Prostate gland (tissue), 2 donors: ENCODE data around the gene TOMM22. TPM values are rescaled to one million over a fixed set of nuclear protein-coding genes. Genes with fewer than 3 reads are reported as not detected.
A peak's percentile ranks its signal among the peaks of the same experiment; 100 is the strongest.

Experiments used
- DNase-seq: peaks from one replicate; pipeline ENCODE4 v3.0.0-alpha.2; 2019; ENCODE audit warnings: low spot score
- H3K27ac ChIP-seq, 2 donors: fragments of 200-600 bp; sonication (generic); 2 replicates each; pipeline ENCODE4 v1.5.1; 2017 to 2019
- H3K27me3 ChIP-seq: fragments of 200-600 bp; sonication (generic); replicated peaks from 2 replicates; pipeline ENCODE4 v1.5.1; 2019; ENCODE audit not compliant: insufficient read depth
- H3K36me3 ChIP-seq, 2 donors: fragments of 200-600 bp; sonication (generic); 1 replicate in 1 of 2; 2 replicates in 1 of 2; pipeline versions ENCODE4 v1.5.1 to v1.8.1; 2017 to 2019
- H3K4me1 ChIP-seq: fragments of 200-600 bp; sonication (generic); replicated peaks from 2 replicates; pipeline ENCODE4 v1.5.1; 2019
- H3K4me3 ChIP-seq, 2 donors: fragments of 200-600 bp; sonication (generic); 2 replicates each; pipeline ENCODE4 v1.5.1; 2017 to 2019
- H3K9me3 ChIP-seq: fragments of 200-600 bp; sonication (generic); 2 replicates; pipeline ENCODE4 v1.5.1; 2017
- CTCF ChIP-seq, 4 experiments: fragments of 200-600 bp in 2 of 4; fragments of 450-650 bp in 2 of 4; sonication (generic) in 2 of 4; IDR thresholded peaks; 1 replicate in 3 of 4; 2 replicates in 1 of 4; pipeline ENCODE4 v1.5.1; 2016 to 2019; ENCODE audit warnings: antibody characterized with exemption in 4 of 4, mild to moderate bottlenecking in 2 of 4, moderate library complexity in 2 of 4
- POLR2A ChIP-seq: fragments of 450-650 bp; IDR thresholded peaks from one replicate; pipeline ENCODE4 v1.6.1; 2016; ENCODE audit warnings: antibody characterized with exemption, mild to moderate bottlenecking
- POLR2AphosphoS5 ChIP-seq: sonication (generic); formaldehyde crosslinking; IDR thresholded peaks from one replicate; pipeline ENCODE4 v1.6.1; 2017; ENCODE audit warnings: antibody characterized with exemption
- WGBS: methylation state at CpG from one replicate; pipeline ENCODE4 v1.1.5; 2018; 5-methylcytosine and 5-hydroxymethylcytosine counted together
- intact Hi-C: fragments of 100-400 bp; cut with DNase I; formaldehyde crosslinking; loops from one replicate; pipeline ENCODE4 v1.14.2; 2022
- total RNA-seq, 2 donors: library from RNA; depleted of rRNA; stranded (reverse); fragments of >200 nt; gene quantifications; one replicate each; pipeline ENCODE4 v1.1.0, GENCODE V29; 2016

TOMM22 gene
- total RNA-seq, 2 donors from 2014 or later: 44.5 to 50.8 TPM

GRCh38 chr22:38700270-38700788 is 18.6 kb downstream of the TOMM22 start:
- Histone ChIP-seq H3K36me3 (no peaks in the 10 kb centered on the region), H3K4me3 (peak overlapping the region; percentile 82 to 88), H3K27ac (peak overlapping the region; percentile 99 to 100), H3K9me3 (no peaks in the 10 kb centered on the region), H3K27me3 (no peaks in the 10 kb centered on the region), H3K4me1 (peaks cover 7% of the 10 kb centered on the region)
- WGBS: 0% methylated on average over 23 of the region's 57 CpGs
- intact Hi-C loops: loop anchor here (10.0 kb wide), 1 partner anchor 196 kb away; the partner anchor contains the start of gene DDX17
- no peak for TF ChIP-seq POLR2AphosphoS5
- no peak for TF ChIP-seq CTCF (IDR thresholded peaks at IDR 0.05)
- TF ChIP-seq POLR2A: no peak
- DNase-seq: no peak

GRCh38 chr22:38700789-38701628 is 19.3 kb downstream of the TOMM22 start, which contains the start of gene JOSD1:
JOSD1 (minus strand) TSS chr22:38700943; CDS start chr22:38699987, 956 bp downstream.
- Histone ChIP-seq H3K27ac (peak within 1 kb of the TSS; percentile 99 to 100), H3K27me3 (no peaks in the 10 kb centered on the region), H3K36me3 (no peaks in the 10 kb centered on the region), H3K4me3 (peak within 1 kb of the TSS; percentile 82 to 88), H3K9me3 (no peaks in the 10 kb centered on the region), H3K4me1 (peaks cover 7% of the 10 kb centered on the region)
- WGBS: under 1% methylated on average over 22 of the region's 94 CpGs
- TF ChIP-seq CTCF (IDR thresholded peaks at IDR 0.05) (peak in 2 of 4 experiments; percentile 34 to 53), POLR2AphosphoS5 (peak; percentile 94), POLR2A (peak; percentile 99)
- DNase-seq: peak; percentile 97
- intact Hi-C loops: loop anchor here (10.0 kb wide), 1 partner anchor 196 kb away; the partner anchor contains the start of gene DDX17

- peak overlapping the region; percentile 4 to 25 for H3K4me3 ChIP-seq
- no peaks in the 10 kb centered on the region for H3K9me3 ChIP-seq
- no peaks in the 10 kb centered on the region for H3K27me3 ChIP-seq
- no peak for TF ChIP-seq CTCF (IDR thresholded peaks at IDR 0.05)
- no peak for TF ChIP-seq POLR2AphosphoS5
- no peak for TF ChIP-seq POLR2A
- 14% methylated on average over 10 of the region's 10 CpGs for WGBS
- no peaks in the 10 kb centered on the region for H3K36me3 ChIP-seq
- DNase-seq: no peak
- peaks cover 11% of the 10 kb centered on the region for H3K4me1 ChIP-seq
- H3K27ac ChIP-seq: peak overlapping the region; percentile 87 to 91
- intact Hi-C loops: loop anchor here (2.0 to 10.0 kb wide), 2 partner anchors 50 to 200 kb away; partner anchors contain the start of genes DDX17 and SUN2
Measured at GRCh38 chr22:38704654-38705234, 23.0 kb downstream of the TOMM22 start.

GRCh38 chr22:38705235-38706100 is 23.7 kb downstream of the TOMM22 start, which contains the start of gene GTPBP1:
GTPBP1 (plus strand) TSS chr22:38705944; CDS start chr22:38705956, 12 bp downstream.
- peak within 1 kb of the TSS; percentile 97 to 99 for H3K4me3 ChIP-seq
- H3K27me3 ChIP-seq: no peaks in the 10 kb centered on the region
- TF ChIP-seq CTCF (IDR thresholded peaks at IDR 0.05) (peak in 1 of 4 experiments; percentile 41), POLR2AphosphoS5 (peak; percentile 100), POLR2A (peak; percentile 100)
- peaks cover 11% of the 10 kb centered on the region for H3K4me1 ChIP-seq
- DNase-seq: peak; percentile 100
- H3K27ac ChIP-seq: peak within 1 kb of the TSS; percentile 98 to 99
- H3K36me3 ChIP-seq: no peaks in the 10 kb centered on the region
- WGBS: under 1% methylated on average over 55 of the region's 55 CpGs
- H3K9me3 ChIP-seq: no peaks in the 10 kb centered on the region
- intact Hi-C loops: loop anchor here (2.0 to 10.0 kb wide), 2 partner anchors 49 to 201 kb away; partner anchors contain the start of genes DDX17 and SUN2
